Left forelimb (tissue), 1 donor: ENCODE data around the gene GMFB.
A peak's percentile ranks its signal among the peaks of the same experiment; 100 is the strongest.
"Not testable (repeated sequence)": the region's sequence is repeated elsewhere in the genome, so short reads cannot be mapped to it uniquely, and the experiment has no call there.

ENCODE experiments used
- DNase-seq: peaks from one replicate; pipeline ENCODE4 v3.0.0-alpha.2; 2018; ENCODE audit warnings: low spot score

GMFB gene

GRCh38 chr14:54457609-54457996 lies 31.2 kb downstream of the GMFB start:
- no peak for DNase-seq

- DNase-seq: not testable (repeated sequence)
These were observed 31.8 kb downstream of the GMFB start for GRCh38 chr14:54456820-54457608.

- DNase-seq: no peak
These were observed 33.4 kb downstream of the GMFB start for GRCh38 chr14:54455363-54455762.

GRCh38 chr14:54453990-54454389 lies 34.8 kb downstream of the GMFB start:
- DNase-seq: not testable (repeated sequence)

- DNase-seq: no peak
These were observed 35.5 kb downstream of the GMFB start for GRCh38 chr14:54453252-54453651.

GRCh38 chr14:54451961-54452360 lies 36.8 kb downstream of the GMFB start:
- DNase-seq: no peak

- no peak for DNase-seq
These were observed 37.6 kb downstream of the GMFB start for GRCh38 chr14:54451121-54451601.

GRCh38 chr14:54450535-54450934 lies 38.2 kb downstream of the GMFB start:
- DNase-seq: no peak

- DNase-seq: no peak
These were observed 41.5 kb downstream of the GMFB start for GRCh38 chr14:54447231-54447692.

GRCh38 chr14:54446161-54446693 lies 42.6 kb downstream of the GMFB start:
- DNase-seq: no peak

GRCh38 chr14:54444681-54445080 lies 44.1 kb downstream of the GMFB start:
- DNase-seq: no peak

GRCh38 chr14:54443981-54444380 lies 44.8 kb downstream of the GMFB start:
- no peak for DNase-seq

- not testable (repeated sequence) for DNase-seq
These were observed 45.8 kb downstream of the GMFB start for GRCh38 chr14:54442961-54443360.

- DNase-seq: peak; percentile 95
These were observed 47.6 kb downstream of the GMFB start, which contains the start of gene CNIH1 for GRCh38 chr14:54440873-54441868. CNIH1 (minus strand) TSS chr14:54441374; CDS start chr14:54441327, 47 bp downstream.

- no peak for DNase-seq
These were observed 48.3 kb downstream of the GMFB start for GRCh38 chr14:54440476-54440872.

GRCh38 chr14:54440037-54440436 lies 48.7 kb downstream of the GMFB start:
- no peak for DNase-seq

GRCh38 chr14:54438703-54439102 lies 50.1 kb downstream of the GMFB start:
- no peak for DNase-seq

GRCh38 chr14:54437954-54438353 lies 50.8 kb downstream of the GMFB start:
- not testable (repeated sequence) for DNase-seq

- DNase-seq: no peak
These were observed 53.2 kb downstream of the GMFB start for GRCh38 chr14:54435500-54435981.

GRCh38 chr14:54428527-54428926 lies 60.3 kb downstream of the GMFB start:
- no peak for DNase-seq

GRCh38 chr14:54427871-54428270 lies 60.9 kb downstream of the GMFB start:
- DNase-seq: no peak
